GM12878 (cell line): Measurements from ENCODE around the gene ESRP2. TPM values are rescaled to one million over a fixed set of nuclear protein-coding genes. Genes with fewer than 3 reads are reported as not detected.

Experiments
- ATAC-seq: fragments of 200-7000 bp; cut with Tn5 transposase; 3 replicates; pipeline ENCODE4 v1.9.1; 2020; ENCODE audit warnings: mild to moderate bottlenecking, moderate library complexity
- BruUV-seq: library from RNA; stranded (reverse); fragments of 400-500 nt; replicated peaks from 2 replicates; lab custom pipeline; 2021; lab: Mats Ljungman, UMichigan
- CTCF ChIA-PET: fragments of 300-600 bp; sonication (Branson Sonifier 250); formaldehyde crosslinking; extraction: SDS; loops from one replicate; lab custom pipeline; 2021; ENCODE audit warnings: inconsistent platforms; lab: Yijun Ruan, JAX
- POLR2A ChIA-PET: fragments of 350-600 bp; formaldehyde crosslinking; extraction: SDS; loops from one replicate; lab custom pipeline; 2021; ENCODE audit warnings: inconsistent platforms; lab: Charles Lee
- RAD21 ChIA-PET: fragments of 300-600 bp; sonication (Branson Sonifier 250); formaldehyde crosslinking; loops from one replicate; lab custom pipeline; 2023; ENCODE audit warnings: antibody characterized with exemption; ENCODE audit not compliant: unreplicated experiment; lab: Charles Lee
- SMC1A ChIA-PET: fragments of 300-600 bp; sonication (Branson Sonifier 250); formaldehyde crosslinking; loops from one replicate; lab custom pipeline; 2023; ENCODE audit not compliant: unreplicated experiment, uncharacterized antibody; lab: Charles Lee
- DNase-seq: peaks from one replicate; pipeline ENCODE4 v3.0.0-alpha.2; 2011; ENCODE audit warnings: low read depth, low spot score
- FAIRE-seq: peaks from 3 replicates; lab custom pipeline; 2011; peaks lifted over from hg19 to GRCh38; lab: Jason Lieb, UNC
- H2AFZ ChIP-seq: 2 replicates; pipeline ENCODE4 v1.6.0; 2011; ENCODE audit warnings: low read depth, low read length, control low read depth; ENCODE audit not compliant: control insufficient read depth
- H3K27ac ChIP-seq: 2 replicates; pipeline ENCODE4 v1.5.1; 2011; ENCODE audit warnings: control low read depth; ENCODE audit not compliant: control insufficient read depth, insufficient read depth
- H3K27me3 ChIP-seq, 2 experiments: replicated peaks in 1 of 2; 2 replicates each; pipeline versions ENCODE4 v1.6.0 to v1.6.1; 2011; ENCODE audit warnings: low read length in 1 of 2; ENCODE audit not compliant: control insufficient read depth in 2 of 2, insufficient read depth in 2 of 2
- H3K36me3 ChIP-seq, 2 experiments: 2 replicates each; pipeline ENCODE4 v1.5.1; 2011; ENCODE audit warnings: low read length in 1 of 2; ENCODE audit not compliant: control insufficient read depth in 2 of 2, insufficient read depth in 2 of 2
- H3K4me1 ChIP-seq: 2 replicates; pipeline ENCODE4 v1.6.1; 2011; ENCODE audit warnings: mild to moderate bottlenecking, low read length, moderate library complexity, mixed read lengths; ENCODE audit not compliant: control insufficient read depth, insufficient read depth
- H3K4me2 ChIP-seq: 2 replicates; pipeline ENCODE4 v1.6.0; 2011; ENCODE audit warnings: control low read depth; ENCODE audit not compliant: control insufficient read depth, insufficient read depth
- H3K4me3 ChIP-seq: fragments of 200-600 bp; sonication (generic); 2 replicates; pipeline ENCODE4 v1.5.1; 2016
- H3K79me2 ChIP-seq: 2 replicates; pipeline ENCODE4 v1.6.0; 2011; ENCODE audit warnings: low read length; ENCODE audit not compliant: control insufficient read depth, insufficient read depth
- H3K9ac ChIP-seq: 2 replicates; pipeline ENCODE4 v1.8.0; 2011; ENCODE audit warnings: low read length, control low read depth, mixed read lengths; ENCODE audit not compliant: control insufficient read depth, insufficient read depth
- H3K9me3 ChIP-seq: replicated peaks from 3 replicates; pipeline ENCODE4 v1.5.1; 2011; ENCODE audit warnings: mild to moderate bottlenecking, low read length; ENCODE audit not compliant: control insufficient read depth, insufficient read depth
- H4K20me1 ChIP-seq: 2 replicates; pipeline ENCODE4 v1.6.0; 2011; ENCODE audit not compliant: control insufficient read depth, insufficient read depth
- ATF2 ChIP-seq: IDR thresholded peaks from 2 replicates; pipeline ENCODE4 v1.6.1; 2012; ENCODE audit warnings: low read length, inconsistent platforms
- BACH1 ChIP-seq: fragments of 450-650 bp; IDR thresholded peaks from 2 replicates; pipeline ENCODE4 v1.6.1; 2017; ENCODE audit warnings: mild to moderate bottlenecking, borderline replicate concordance
- BCL11A ChIP-seq: IDR thresholded peaks from 2 replicates; pipeline ENCODE4 v1.6.1; 2011; ENCODE audit warnings: low read depth, low read length
- HDAC6 ChIP-seq: fragments of 200-600 bp; sonication (generic); IDR thresholded peaks from one replicate; pipeline ENCODE4 v1.8.0; 2017; ENCODE audit warnings: antibody characterized with exemption; ENCODE audit not compliant: unreplicated experiment
- MYC ChIP-seq: IDR thresholded peaks from 2 replicates; pipeline ENCODE4 v1.6.1; 2011; ENCODE audit warnings: mild to moderate bottlenecking, low read length, moderate library complexity, inconsistent platforms; ENCODE audit not compliant: insufficient read depth, insufficient replicate concordance, insufficient read length, severe bottlenecking
- NRF1 ChIP-seq: conservative IDR thresholded peaks from 2 replicates; pipeline ENCODE4 v1.6.1; 2011; ENCODE audit warnings: mild to moderate bottlenecking, low read depth, low read length, improper control_type of control experiment
- POLR2A ChIP-seq: IDR thresholded peaks from 2 replicates; pipeline ENCODE4 v1.6.1; 2011; ENCODE audit warnings: low read depth, mild to moderate bottlenecking, low read length
- RAD51 ChIP-seq: fragments of 450-650 bp; IDR thresholded peaks from 2 replicates; pipeline ENCODE4 v1.6.1; 2016; ENCODE audit warnings: moderate library complexity, mild to moderate bottlenecking, inconsistent platforms
- RUNX3 ChIP-seq: IDR thresholded peaks from 2 replicates; pipeline ENCODE4 v1.6.1; 2012; ENCODE audit warnings: low read length, inconsistent platforms
- SIN3A ChIP-seq: IDR thresholded peaks from 2 replicates; pipeline ENCODE4 v1.6.1; 2012; ENCODE audit warnings: low read depth, low read length, improper control_type of control experiment
- SKIL ChIP-seq: fragments of 450-650 bp; IDR thresholded peaks from 2 replicates; pipeline ENCODE4 v1.6.1; 2017; ENCODE audit warnings: mild to moderate bottlenecking, low read depth, inconsistent platforms; ENCODE audit not compliant: poor library complexity, severe bottlenecking
- WRNIP1 ChIP-seq: IDR thresholded peaks from 2 replicates; pipeline ENCODE4 v1.6.1; 2011; ENCODE audit warnings: low read depth, low read length, improper control_type of control experiment, borderline replicate concordance
- ZNF274 ChIP-seq: IDR thresholded peaks from one replicate; pipeline ENCODE4 v1.8.0; 2011; ENCODE audit not compliant: insufficient read length, insufficient read depth
- ZNF622 ChIP-seq: fragments of 450-650 bp; IDR thresholded peaks from 2 replicates; pipeline ENCODE4 v1.6.1; 2017; ENCODE audit warnings: mild to moderate bottlenecking, inconsistent platforms
- WGBS: methylation state at CpG from one replicate; pipeline ENCODE4 v1.1.6; 2016; ENCODE audit warnings: low lambda C conversion rate; ENCODE audit not compliant: insufficient replicate concordance, insufficient coverage; ENCODE audit errors: missing lambda C conversion rate; 5-methylcytosine and 5-hydroxymethylcytosine counted together
- in situ Hi-C: fragments of 300-500 bp; cut with MboI; formaldehyde crosslinking; loops from 9 replicates; pipeline ENCODE4 v1.14.3; 2018; ENCODE audit warnings: mixed read lengths
- intact Hi-C: fragments of 100-400 bp; cut with micrococcal nuclease; formaldehyde crosslinking; loops from one replicate; pipeline ENCODE4 v1.14.2; 2022; ENCODE audit not compliant: unreplicated experiment
- polyA plus RNA-seq, 11 experiments: library from polyadenylated mRNA; depleted of rRNA in 4 of 11; unstranded in 6 of 11; stranded (reverse) in 5 of 11; fragments of >200 nt; fragmentation: Nextera tagmentation in 4 of 11; fragmentation: Illumina TruSeq in 1 of 11; extraction: Ambion mirVana in 4 of 11; extraction: Trizol in 1 of 11; gene quantifications; 1 replicate in 1 of 11; 2 replicates in 10 of 11; pipeline versions ENCODE4 v1.2.1 to v1.2.3, GENCODE V29; 2011 to 2016; ENCODE audit warnings: inconsistent platforms in 2 of 11, missing spikeins in 2 of 11, low read depth in 1 of 11
- total RNA-seq, 4 experiments: library from RNA; depleted of rRNA in 3 of 4; stranded (reverse); fragments of >200 nt in 3 of 4; fragmentation: Illumina TruSeq in 1 of 4; extraction: Trizol in 1 of 4; gene quantifications; 2 replicates each; pipeline versions ENCODE4 v1.2.1 to v1.2.3, GENCODE V29; 2013 to 2021

Gene ESRP2
- total and polyA plus RNA-seq, 10 of the 15 experiments (the other 5 are each of a cell fraction or from before 2014, with no cell fraction given), result 0.04 to 0.64 (median 0.08) TPM; not detected in 3

- Histone ChIP-seq H3K27ac (no peak overlapping the region), H4K20me1 (no peaks in the 10 kb centered on the region), H3K36me3 (peaks cover 7 to 17% of the 10 kb centered on the region in 2 experiments), H3K9me3 (no peaks in the 10 kb centered on the region), H3K4me1 (no peaks in the 10 kb centered on the region), H3K27me3 (no peaks in the 10 kb centered on the region), H3K4me3 (no peak overlapping the region), H3K79me2 (no peaks in the 10 kb centered on the region), H2AFZ (no peak overlapping the region), H3K4me2 (no peak overlapping the region)
- ChIA-PET CTCF (interaction anchor here (1.1 to 1.4 kb wide), 2 partner anchors 8 to 30 kb away, joined by 3 to 7 read pairs; no protein-coding TSS in a partner anchor), SMC1A (no interaction called here), RAD21 (no interaction called here), POLR2A (no interaction called here)
- 100% methylated on average over 8 of the region's 10 CpGs for WGBS
- DNase-seq (no peak), FAIRE-seq (no peak), ATAC-seq (no peak)
- BruUV-seq, result no TSS peak
- intact Hi-C loops, result no loop called here
- in situ Hi-C loops, result no loop called here
- TF ChIP-seq SIN3A, result no peak
- TF ChIP-seq NRF1, result no peak
- no peak for TF ChIP-seq SKIL
- TF ChIP-seq ZNF274, result no peak
- TF ChIP-seq RUNX3, result no peak
- no peak for TF ChIP-seq POLR2A
- TF ChIP-seq HDAC6, result no peak
- TF ChIP-seq WRNIP1, result no peak
- no peak for TF ChIP-seq ATF2
- no peak for TF ChIP-seq RAD51
- no peak for TF ChIP-seq BCL11A
- TF ChIP-seq BACH1, result no peak
- no peak for TF ChIP-seq MYC
- TF ChIP-seq ZNF622, result no peak
- TF ChIP-seq, all 136 proteins: peak for 0
- H3K9ac ChIP-seq, result no peak overlapping the region
Observed at GRCh38 chr16:68188170-68188569, 47.8 kb downstream of the ESRP2 start.
